ENCODE results near the gene PPP1R14C. TPM values are rescaled to one million over a fixed set of nuclear protein-coding genes. Genes with fewer than 3 reads are reported as not detected.

Gene PPP1R14C
- total and polyA plus RNA-seq, 10 of the 15 experiments (the other 5 are each of a cell fraction or from before 2014, with no cell fraction given), result 0.07 to 1.6 (median 0.13) TPM; not detected in 4

GRCh38 chr6:150270330-150271052 lies 127.6 kb downstream of the PPP1R14C start:
- BruUV-seq (replicated peaks), result no TSS peak
- TF ChIP-seq ZNF217 (IDR thresholded peaks at IDR 0.05), result no peak
- no peak for TF ChIP-seq ZBTB11 (CRISPR knock-in tag; IDR thresholded peaks at IDR 0.05)
- TF ChIP-seq MLLT1 (IDR thresholded peaks at IDR 0.05), result no peak
- FAIRE-seq (no peak), DNase-seq (ENCODE audit: low read depth, low spot score) (no peak), ATAC-seq (no peak)
- intact Hi-C loops (cut with micrococcal nuclease; ENCODE audit: unreplicated experiment) (no loop called here), in situ Hi-C loops (cut with MboI) (no loop called here)
- no peaks in the 10 kb centered on the region for H3K9me3 ChIP-seq (replicated peaks; ENCODE audit: control insufficient read depth, insufficient read depth, low read length)
- H3K4me1 ChIP-seq (ENCODE audit: control insufficient read depth, insufficient read depth, low read length), result no peaks in the 10 kb centered on the region
- ChIA-PET RAD21 (ENCODE audit: unreplicated experiment) (no interaction called here), POLR2A (no interaction called here), CTCF (no interaction called here), SMC1A (ENCODE audit: uncharacterized antibody, unreplicated experiment) (interaction anchor here (0.9 kb wide), 1 partner anchor 36 kb away, joined by 3 read pairs; no protein-coding TSS in a partner anchor)
- H2AFZ ChIP-seq (ENCODE audit: control insufficient read depth, low read depth, low read length), result no peak overlapping the region
- H4K20me1 ChIP-seq (ENCODE audit: control insufficient read depth, insufficient read depth), result no peaks in the 10 kb centered on the region
- no peak overlapping the region for H3K4me2 ChIP-seq (ENCODE audit: control insufficient read depth, insufficient read depth)
- H3K79me2 ChIP-seq (ENCODE audit: control insufficient read depth, insufficient read depth, low read length), result no peaks in the 10 kb centered on the region
- no peaks in the 10 kb centered on the region for H3K36me3 ChIP-seq (ENCODE audit: control insufficient read depth in 2 of 2, insufficient read depth in 2 of 2, low read length in 1 of 2)
- H3K4me3 ChIP-seq, result no peak overlapping the region
- H3K9ac ChIP-seq (ENCODE audit: control insufficient read depth, insufficient read depth, low read length), result no peak overlapping the region
- H3K27me3 ChIP-seq (replicated peaks in 1 of 2; ENCODE audit: control insufficient read depth in 2 of 2, insufficient read depth in 2 of 2, low read length in 1 of 2), result no peaks in the 10 kb centered on the region
- no peak overlapping the region for H3K27ac ChIP-seq (ENCODE audit: control insufficient read depth, insufficient read depth)
- 34% methylated on average over 9 of the region's 9 CpGs for WGBS (ENCODE audit: insufficient coverage, insufficient replicate concordance, low lambda C conversion rate, missing lambda C conversion rate)

Data from GM12878 (cell line).